GM21723 (cell line): ENCODE results near the gene CCL28.
A peak's percentile ranks its signal among the peaks of the same experiment; 100 is the strongest.
"Not testable (repeated sequence)": the region's sequence is repeated elsewhere in the genome, so short reads cannot be mapped to it uniquely, and the experiment has no call there.

Experiments
- ATAC-seq: cut with Tn5 transposase; IDR thresholded peaks from one replicate; pipeline ENCODE4 v1.9.1; 2021; ENCODE audit warnings: mild to moderate bottlenecking, moderate library complexity; ENCODE audit not compliant: unreplicated experiment

CCL28 gene

DNA sequence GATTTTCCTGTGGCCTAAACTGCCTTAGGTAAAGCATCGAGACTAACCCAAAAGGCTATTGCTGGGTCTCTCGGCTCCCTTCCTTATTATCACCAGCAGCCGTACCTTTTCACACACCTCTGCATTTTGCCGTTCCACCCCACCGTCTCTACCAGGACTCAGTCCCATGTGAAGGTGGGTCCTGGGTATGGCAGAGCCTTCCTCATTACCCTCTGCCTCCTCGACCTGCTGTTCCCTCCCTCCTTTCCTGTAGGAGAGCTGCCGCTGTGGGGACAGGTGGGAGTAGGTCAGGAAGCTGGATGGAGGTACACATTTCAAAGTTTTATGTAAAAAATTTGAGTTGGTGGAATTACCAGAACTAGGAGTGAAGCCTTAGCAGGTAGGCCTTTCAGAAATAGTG is 1.8 kb downstream of the CCL28 start:
- no peak for ATAC-seq

DNA sequence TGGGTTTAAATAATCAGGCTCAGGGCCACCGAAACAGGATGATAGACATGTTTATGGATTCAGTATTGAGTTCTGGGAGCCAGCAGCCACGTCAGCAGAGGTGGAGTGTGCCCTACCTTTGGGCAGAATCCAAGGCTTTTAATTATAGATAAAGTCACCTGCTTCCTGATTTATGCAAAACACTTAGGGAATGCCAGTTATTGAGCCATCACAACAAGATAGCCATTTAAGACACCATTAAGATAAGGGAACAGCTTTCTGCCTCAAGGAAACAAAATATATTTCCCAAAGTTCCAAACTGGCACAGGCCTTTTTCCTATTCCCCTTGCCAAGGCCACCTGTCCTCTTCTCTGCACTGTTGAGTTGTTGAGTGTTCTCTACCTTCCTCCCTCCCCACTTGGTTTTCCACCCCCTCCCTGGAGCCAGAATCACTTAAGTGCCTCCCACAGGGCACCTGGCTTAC is 2.4 kb downstream of the CCL28 start:
- ATAC-seq, result no peak

DNA sequence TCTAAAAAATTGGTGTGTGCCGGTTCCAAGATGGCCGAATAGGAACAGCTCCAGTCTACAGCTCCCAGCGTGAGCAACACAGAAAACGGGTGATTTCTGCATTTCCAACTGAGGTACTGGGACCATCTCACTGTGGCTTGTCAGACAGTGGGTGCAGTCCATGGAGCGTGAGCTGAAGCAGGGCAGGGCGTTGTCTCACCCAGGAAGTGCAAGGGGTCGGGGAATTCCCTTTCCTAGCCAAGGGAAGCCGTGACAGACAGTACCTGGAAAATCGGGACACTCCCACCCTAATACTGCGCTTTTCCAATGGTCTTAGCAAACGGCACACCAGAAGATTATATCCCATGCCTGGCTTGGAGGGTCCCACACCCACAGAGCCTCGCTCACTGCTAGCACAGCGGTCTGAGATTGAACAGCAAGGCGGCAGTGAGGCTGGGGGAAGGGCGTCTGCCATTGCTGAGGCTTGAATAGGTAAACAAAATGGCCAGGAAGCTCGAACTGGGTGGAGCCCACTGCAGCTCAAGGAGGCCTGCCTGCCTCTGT is 9.6 kb downstream of the CCL28 start:
- not testable (repeated sequence) for ATAC-seq

- ATAC-seq, result no peak
Observed at GRCh38 chr5:43401827-43402226, 10.4 kb downstream of the CCL28 start.

GRCh38 chr5:43400082-43400481 is 12.1 kb downstream of the CCL28 start:
- ATAC-seq, result no peak

DNA sequence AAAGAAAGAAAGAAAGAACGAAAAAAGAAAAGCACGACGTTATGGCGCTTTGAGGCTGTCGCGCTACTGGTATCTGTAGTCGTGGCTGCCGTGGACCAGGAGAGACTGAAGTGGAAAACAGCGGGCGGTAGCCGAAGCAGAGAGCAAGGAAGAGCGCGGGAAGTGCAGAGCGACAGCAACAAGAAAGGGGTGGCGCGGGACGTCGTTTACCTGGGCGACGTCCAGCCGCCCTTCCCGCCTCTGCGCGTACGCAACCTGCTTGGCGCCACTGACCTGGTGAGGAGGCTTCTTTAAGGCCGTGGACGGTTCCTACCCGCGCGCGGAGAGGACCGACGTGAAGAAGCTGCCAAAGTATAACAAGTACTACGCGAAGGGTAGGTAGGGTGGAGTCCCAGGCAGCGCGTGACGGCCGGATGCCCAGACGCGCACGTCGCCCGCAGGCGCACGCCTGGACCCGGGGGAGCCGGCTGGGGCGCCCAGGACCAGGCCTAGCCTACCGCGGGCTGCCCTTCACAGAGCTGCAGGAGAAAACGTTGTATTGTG is 15.4 kb downstream of the CCL28 start:
- ATAC-seq, result peak; percentile 99

DNA sequence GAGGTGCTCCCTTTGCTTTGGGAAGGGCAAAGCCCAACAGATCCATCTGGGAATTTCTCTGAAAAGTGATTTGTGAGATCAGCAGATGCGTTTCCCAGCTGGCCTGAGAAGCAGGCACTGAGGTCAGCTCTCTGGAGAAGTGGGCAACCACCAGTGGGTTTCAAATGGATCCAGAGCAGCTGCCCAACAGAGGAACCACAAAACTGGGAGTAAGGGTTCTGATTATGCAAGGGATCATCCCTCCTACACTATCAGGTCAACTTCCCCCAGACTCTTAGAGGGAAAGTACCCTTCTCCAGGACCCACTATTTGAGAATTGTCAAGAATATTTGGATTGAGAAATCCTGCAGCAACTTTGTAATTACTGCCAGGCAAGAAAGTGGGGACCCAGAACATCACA is 21.7 kb downstream of the CCL28 start:
- ATAC-seq, result no peak

DNA sequence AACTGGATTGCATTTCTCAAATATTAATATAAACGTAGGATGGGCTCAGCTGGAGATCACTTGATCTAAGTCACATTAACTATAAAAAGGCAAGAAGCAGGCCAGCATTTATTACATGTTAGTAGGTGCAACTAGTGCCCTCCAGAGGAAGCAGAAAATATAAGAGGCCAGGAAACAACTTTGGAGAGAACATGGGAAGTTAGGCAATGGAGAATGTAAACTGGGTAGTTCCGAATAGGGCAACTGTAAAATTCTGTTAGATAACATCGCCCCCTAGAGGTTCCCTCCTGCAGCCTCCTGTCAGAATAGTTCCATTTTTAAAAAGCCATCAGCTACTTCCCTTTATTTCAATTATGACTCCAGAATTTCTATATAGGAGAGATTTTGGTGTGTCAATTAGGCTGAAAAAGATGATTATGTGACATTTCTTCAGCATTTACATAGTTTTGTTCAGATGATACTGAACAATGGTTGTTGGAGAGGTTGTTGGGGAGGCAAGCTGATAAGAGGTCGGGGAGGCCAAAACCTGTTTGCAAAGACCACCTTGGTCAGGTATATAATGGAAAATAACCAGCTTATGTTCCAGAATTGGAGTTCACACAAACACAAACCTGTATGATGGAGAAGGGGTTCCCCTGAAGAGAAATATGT is 22.4 kb downstream of the CCL28 start:
- ATAC-seq, result peak; percentile 70

DNA sequence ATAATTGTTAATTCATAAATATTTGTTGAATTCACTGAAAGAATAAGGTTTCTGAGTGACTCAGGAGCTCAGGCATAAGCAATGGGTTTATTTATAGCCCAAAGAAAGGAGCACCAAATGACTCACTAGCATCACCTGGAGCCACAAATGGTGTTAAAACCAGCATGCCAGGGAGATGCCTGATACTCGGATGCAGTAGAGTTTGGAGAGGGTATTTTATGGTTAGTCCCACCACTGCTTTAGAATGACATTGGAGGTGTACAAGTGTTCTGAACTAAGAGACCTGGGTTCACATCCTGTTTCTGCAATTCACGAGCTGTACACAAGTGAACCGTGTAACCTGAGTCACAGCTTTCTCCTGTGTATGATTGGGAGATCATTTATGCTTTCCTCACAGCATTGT is 25.2 kb downstream of the CCL28 start:
- peak; percentile 70 for ATAC-seq

GRCh38 chr5:43376496-43377140 is 35.6 kb downstream of the CCL28 start:
- no peak for ATAC-seq

DNA sequence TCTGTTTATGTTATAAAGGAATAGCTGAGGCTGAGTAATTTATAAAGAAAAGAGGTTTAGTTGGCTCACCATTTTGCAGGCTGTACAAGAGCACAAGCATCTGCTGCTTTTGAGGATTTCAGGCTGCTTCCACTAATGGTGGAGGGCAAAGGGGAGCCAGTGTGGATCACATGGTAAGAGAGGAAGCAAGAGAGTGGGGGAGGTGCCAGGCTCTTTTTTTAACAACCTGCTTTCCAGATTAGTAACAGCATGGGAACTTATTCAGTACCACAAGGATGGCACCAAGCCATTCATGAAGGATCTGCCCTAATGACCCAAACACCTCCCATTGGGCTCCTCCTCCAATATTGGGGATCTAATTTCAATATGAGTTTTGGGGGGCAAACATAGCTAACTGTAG is 40.4 kb downstream of the CCL28 start:
- no peak for ATAC-seq

- ATAC-seq, result no peak
Observed at GRCh38 chr5:43370352-43370751, 41.8 kb downstream of the CCL28 start.

DNA sequence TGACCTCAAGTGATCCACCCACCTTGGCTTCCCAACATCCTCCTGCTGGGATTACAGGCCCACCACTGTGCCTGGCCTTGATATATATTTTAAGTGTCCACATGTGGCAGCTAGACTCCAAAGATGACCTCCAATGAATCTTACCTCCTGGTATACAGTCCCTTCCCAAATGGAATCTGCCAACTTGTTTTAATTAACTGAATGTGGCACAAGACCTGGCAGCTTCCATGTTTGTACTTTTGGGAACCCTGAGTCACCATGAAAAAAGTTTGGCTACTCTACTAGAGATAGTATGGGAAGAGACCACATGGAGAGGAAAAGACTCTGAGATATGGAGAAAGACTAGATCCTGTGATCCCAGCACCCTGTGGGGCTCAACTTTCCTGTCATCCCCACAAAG is 42.5 kb downstream of the CCL28 start:
- ATAC-seq, result no peak

DNA sequence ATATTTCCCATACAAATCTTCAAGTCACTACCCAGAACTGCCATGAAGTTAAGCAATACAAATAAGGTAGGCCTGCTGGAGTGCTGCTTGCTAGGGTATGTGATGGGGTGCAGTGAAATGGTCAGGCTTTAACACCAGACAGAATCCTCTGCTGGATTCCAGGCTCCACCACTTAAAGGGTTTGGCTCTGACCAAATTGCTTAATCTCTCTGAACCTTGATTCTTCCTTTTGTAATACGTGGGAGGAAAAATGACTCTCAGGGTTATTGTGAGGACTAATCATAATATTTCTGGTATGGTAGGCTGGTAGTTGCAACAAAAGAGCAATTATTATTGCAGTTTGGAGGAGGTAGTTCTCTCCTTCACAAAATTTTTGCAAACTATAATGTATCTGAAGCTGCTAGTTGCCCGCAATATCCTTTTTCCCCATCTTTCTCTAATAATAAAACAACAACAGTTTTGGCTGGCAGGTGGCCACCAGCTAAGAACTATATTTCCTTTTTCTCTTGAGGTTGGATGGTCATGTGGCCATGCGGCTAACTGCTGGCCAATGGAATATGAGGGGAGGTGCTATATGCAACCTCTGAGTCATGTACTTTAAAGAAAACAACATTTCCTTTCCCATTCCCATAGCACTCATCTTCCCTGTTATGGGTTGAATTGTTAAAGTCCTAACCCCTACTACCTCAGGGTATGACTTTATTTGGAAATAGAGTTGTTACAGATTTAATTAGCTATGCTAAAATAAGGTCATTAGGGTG is 44.1 kb downstream of the CCL28 start:
- no peak for ATAC-seq

GRCh38 chr5:43367453-43367852 is 44.7 kb downstream of the CCL28 start:
- ATAC-seq, result no peak

- ATAC-seq, result not testable (repeated sequence)
Observed at GRCh38 chr5:43366680-43367246, 45.4 kb downstream of the CCL28 start.

DNA sequence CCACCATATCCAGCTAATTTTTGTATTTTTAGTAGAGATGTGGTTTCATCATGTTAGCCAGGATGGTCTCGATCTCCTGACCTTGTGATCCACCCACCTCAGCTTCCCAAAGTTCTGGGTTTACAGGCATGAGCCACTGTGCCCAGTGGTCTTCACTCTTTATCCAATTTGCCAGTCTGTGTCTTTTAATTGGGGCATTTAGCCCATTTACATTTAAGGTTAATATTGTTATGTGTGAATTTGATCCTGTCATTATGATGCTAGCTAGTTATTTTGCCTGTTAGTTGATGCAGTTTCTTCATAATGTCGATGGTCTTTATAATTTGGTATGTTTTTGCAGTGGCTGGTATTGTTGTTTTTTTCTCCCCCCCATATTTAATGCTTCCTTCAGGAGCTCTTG is 47.0 kb downstream of the CCL28 start:
- ATAC-seq, result not testable (repeated sequence)

DNA sequence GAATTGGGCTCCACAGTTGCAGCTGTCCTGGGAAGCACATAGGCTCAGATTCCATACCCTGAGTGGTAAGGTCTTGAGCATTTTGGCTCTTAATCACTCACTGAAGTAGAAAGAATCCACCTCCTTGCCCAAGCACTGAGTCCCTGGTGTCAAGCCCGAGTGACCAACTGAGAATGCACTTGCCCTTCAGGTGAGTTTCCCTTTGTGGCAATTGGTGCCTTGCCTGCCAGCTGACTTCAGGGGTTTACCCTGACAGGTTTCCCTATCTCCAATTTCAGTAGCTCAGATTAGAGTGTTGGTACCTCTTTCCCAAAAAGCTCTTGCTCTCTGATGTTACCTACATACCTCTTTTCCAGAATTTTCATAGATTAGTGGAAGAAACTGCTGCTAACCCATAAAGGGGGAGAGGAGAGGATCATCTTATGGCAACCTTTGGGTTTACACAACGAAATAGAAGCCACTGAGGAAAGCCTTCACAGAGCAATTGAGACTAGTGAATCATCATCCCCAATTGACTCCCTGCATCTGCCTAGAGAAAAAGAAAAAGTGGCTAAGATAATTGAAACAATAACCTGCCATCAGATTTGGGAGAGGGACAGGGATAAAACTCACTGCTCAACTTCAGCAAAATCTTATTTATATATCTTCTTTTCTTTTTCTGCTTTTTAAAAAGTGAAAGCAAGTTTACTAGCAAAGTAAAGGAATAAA is 48.6 kb downstream of the CCL28 start:
- ATAC-seq, result no peak

GRCh38 chr5:43362725-43363435 is 49.3 kb downstream of the CCL28 start:
- no peak for ATAC-seq

GRCh38 chr5:43358726-43359125 is 53.5 kb downstream of the CCL28 start:
- ATAC-seq, result no peak
